Lower leg skin (tissue), 4 donors: ENCODE measurements around the gene ERC1. TPM values are rescaled to one million over a fixed set of nuclear protein-coding genes. Genes with fewer than 3 reads are reported as not detected.

Source experiments
- DNase-seq, 2 donors: peaks; one replicate each; pipeline ENCODE4 v3.0.0-alpha.2; 2019; ENCODE audit warnings: low spot score in 2 of 2
- H3K4me3 ChIP-seq: fragments of 200-600 bp; sonication (generic); 2 replicates; pipeline ENCODE4 v1.5.1; 2017; ENCODE audit warnings: mild to moderate bottlenecking, low read depth; ENCODE audit not compliant: poor library complexity, severe bottlenecking
- POLR2A ChIP-seq, 2 donors: fragments of 450-650 bp; IDR thresholded peaks; one replicate each; pipeline ENCODE4 v1.6.1; 2016 to 2017; ENCODE audit warnings: antibody characterized with exemption in 2 of 2, mild to moderate bottlenecking in 1 of 2, moderate library complexity in 1 of 2
- WGBS, 2 donors: methylation state at CpG; one replicate each; pipeline ENCODE4 v1.1.5; 2018; 5-methylcytosine and 5-hydroxymethylcytosine counted together
- intact Hi-C: fragments of 100-400 bp; cut with DNase I; formaldehyde crosslinking; loops from one replicate; pipeline ENCODE4 v1.15.0; 2023; ENCODE audit warnings: low total_unique reads
- total RNA-seq, 4 donors: library from RNA; depleted of rRNA; stranded (reverse); fragments of >200 nt; gene quantifications; one replicate each; pipeline ENCODE4 v1.1.0, GENCODE V29; 2016
- TF ChIP-seq, protein P1 (sequence below), 3 donors: fragments of 450-650 bp; IDR thresholded peaks; one replicate each; pipeline ENCODE4 v1.5.1; 2016; ENCODE audit warnings: antibody characterized with exemption in 3 of 3, mild to moderate bottlenecking in 3 of 3, moderate library complexity in 2 of 3

Gene ERC1
- total RNA-seq, 4 donors from 2014 or later: 22.1 to 42.7 (median 29.7) TPM

DNA sequence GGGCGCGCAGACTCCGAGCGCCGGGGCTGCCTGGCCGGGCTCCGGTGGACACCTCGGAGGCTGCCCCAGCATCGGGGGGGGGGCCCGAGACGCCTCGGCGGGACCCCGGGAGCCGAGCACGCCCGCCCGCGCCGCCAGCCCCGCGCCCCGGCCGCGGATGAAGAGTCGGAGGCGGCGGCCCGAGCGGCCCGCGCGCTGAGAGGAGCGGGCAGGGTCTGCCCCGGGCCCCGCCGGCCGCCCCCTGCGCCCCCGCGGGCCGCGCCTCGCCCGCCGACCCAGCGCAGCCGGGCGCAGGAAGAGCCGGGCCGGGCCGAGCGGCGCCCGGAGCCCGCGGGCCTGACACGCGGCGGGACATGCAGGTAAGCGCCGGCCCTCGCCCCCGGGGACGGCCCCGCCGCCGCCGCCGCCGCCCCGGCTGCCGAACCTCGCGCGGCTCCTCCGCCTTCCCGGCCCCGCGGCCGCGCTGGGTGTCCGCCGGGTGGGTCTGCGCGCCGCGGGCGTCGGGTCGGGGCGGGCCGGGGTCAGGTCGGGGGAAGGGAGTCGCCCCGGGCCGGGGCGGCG, 539.6 kb downstream of the ERC1 start:
- intact Hi-C loops: no loop called here
- DNase-seq: peak in 1 of 2 donors; percentile 61
- H3K4me3 ChIP-seq: peak overlapping the region; percentile 37
- 7% methylated on average over 6 of the region's 99 CpGs; no CpG with 5 or more reads in 1 of the 2 donors for WGBS, 2 donors
- no peak for TF ChIP-seq POLR2A (IDR thresholded peaks at IDR 0.05)
- TF ChIP-seq, protein P1, sequence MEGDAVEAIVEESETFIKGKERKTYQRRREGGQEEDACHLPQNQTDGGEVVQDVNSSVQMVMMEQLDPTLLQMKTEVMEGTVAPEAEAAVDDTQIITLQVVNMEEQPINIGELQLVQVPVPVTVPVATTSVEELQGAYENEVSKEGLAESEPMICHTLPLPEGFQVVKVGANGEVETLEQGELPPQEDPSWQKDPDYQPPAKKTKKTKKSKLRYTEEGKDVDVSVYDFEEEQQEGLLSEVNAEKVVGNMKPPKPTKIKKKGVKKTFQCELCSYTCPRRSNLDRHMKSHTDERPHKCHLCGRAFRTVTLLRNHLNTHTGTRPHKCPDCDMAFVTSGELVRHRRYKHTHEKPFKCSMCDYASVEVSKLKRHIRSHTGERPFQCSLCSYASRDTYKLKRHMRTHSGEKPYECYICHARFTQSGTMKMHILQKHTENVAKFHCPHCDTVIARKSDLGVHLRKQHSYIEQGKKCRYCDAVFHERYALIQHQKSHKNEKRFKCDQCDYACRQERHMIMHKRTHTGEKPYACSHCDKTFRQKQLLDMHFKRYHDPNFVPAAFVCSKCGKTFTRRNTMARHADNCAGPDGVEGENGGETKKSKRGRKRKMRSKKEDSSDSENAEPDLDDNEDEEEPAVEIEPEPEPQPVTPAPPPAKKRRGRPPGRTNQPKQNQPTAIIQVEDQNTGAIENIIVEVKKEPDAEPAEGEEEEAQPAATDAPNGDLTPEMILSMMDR (IDR thresholded peaks at IDR 0.05): no peak

DNA sequence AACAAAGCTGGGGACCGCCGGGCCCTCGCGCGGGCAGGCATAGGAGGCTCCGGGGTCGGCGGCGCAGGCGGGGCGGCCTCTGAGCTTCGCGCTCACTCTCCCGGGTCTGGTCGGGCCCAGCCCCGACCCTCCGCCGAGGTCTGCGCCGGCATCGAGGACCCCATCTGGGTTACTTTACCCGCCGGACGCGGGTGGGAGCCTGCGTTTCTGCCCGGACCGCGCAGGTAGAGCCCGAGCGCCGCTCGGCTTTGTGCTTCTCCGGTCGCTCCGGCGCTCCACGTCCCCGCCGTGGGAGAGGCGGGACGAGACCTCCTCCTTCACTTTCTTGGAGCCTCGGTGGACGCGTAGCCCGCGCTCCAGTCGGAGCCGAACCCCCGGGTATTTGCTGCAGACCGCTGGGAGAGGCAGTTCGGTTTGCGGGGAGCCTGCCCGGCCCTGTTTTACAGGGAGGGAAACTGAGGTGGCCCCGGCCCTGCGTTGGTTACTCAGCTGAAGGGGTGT, 540.2 kb downstream of the ERC1 start:
- WGBS, 2 donors: 3 to 14% methylated on average over 17 to 27 of the region's 56 CpGs
- peak in 1 of 2 donors; percentile 84 for DNase-seq

GRCh38 chr12:1531654-1532374, 540.8 kb downstream of the ERC1 start:
- WGBS, 2 donors: 32 to 47% methylated on average over 20 to 23 of the region's 26 CpGs
- no peak overlapping the region for H3K4me3 ChIP-seq
- intact Hi-C loops: no loop called here
- DNase-seq: peak in 1 of 2 donors; percentile 82
- no peak for TF ChIP-seq POLR2A (IDR thresholded peaks at IDR 0.05)
- TF ChIP-seq, protein P1 (IDR thresholded peaks at IDR 0.05): no peak

More for the DNA sequence above, 540.2 kb downstream of the ERC1 start:
- intact Hi-C loops: no loop called here
- TF ChIP-seq POLR2A (IDR thresholded peaks at IDR 0.05): no peak
- TF ChIP-seq, protein P1 (IDR thresholded peaks at IDR 0.05): no peak
- peak overlapping the region; percentile 21 for H3K4me3 ChIP-seq

- WGBS, 2 donors: 67 to 71% methylated on average over 11 of the region's 11 CpGs
- H3K4me3 ChIP-seq: no peak overlapping the region
- TF ChIP-seq, protein P1 (IDR thresholded peaks at IDR 0.05): no peak
- no peak for TF ChIP-seq POLR2A (IDR thresholded peaks at IDR 0.05)
- intact Hi-C loops: no loop called here
- peak in 1 of 2 donors; percentile 79 for DNase-seq
These were observed 541.5 kb downstream of the ERC1 start for GRCh38 chr12:1532375-1533165.

GRCh38 chr12:1533205-1533601, 542.2 kb downstream of the ERC1 start:
- H3K4me3 ChIP-seq: no peak overlapping the region
- TF ChIP-seq, protein P1 (IDR thresholded peaks at IDR 0.05): no peak
- TF ChIP-seq POLR2A (IDR thresholded peaks at IDR 0.05): no peak
- WGBS, 2 donors: 54% methylated on average over 9 of the region's 9 CpGs
- intact Hi-C loops: no loop called here
- peak in 1 of 2 donors; percentile 65 for DNase-seq
